Measurements from ENCODE around the gene SEPHS2. TPM values are rescaled to one million over a fixed set of nuclear protein-coding genes. Genes with fewer than 3 reads are reported as not detected.
A peak's percentile ranks its signal among the peaks of the same experiment; 100 is the strongest.

The SEPHS2 gene
- total and polyA plus RNA-seq, 2 of the 8 experiments (the other 6 are each of a cell fraction or from before 2014, with no cell fraction given), result 28.2 to 61.8 TPM

- Histone ChIP-seq H4K20me1 (replicated peaks in 1 of 2; ENCODE audit: control insufficient read depth in 1 of 2, insufficient read depth in 2 of 2, low read length in 2 of 2) (no peaks in the 10 kb centered on the region), H3K79me2 (ENCODE audit: control insufficient read depth in 1 of 2, insufficient read depth in 2 of 2, low read length in 2 of 2) (no peaks in the 10 kb centered on the region), H4K91ac (replicated peaks; ENCODE audit: insufficient read length, low read length) (no peak overlapping the region), H2BK120ac (replicated peaks; ENCODE audit: low read depth, low read length) (no peak overlapping the region), H3K36me3 (ENCODE audit: control insufficient read depth in 2 of 4, insufficient read depth in 4 of 4, low read length in 3 of 4) (no peaks in the 10 kb centered on the region), H4K5ac (ENCODE audit: insufficient read length, low read depth, low read length) (no peak overlapping the region), H4K8ac (ENCODE audit: extremely low read depth, insufficient read depth, low read length) (no peak overlapping the region), H2BK5ac (ENCODE audit: low read depth, low read length) (no peak overlapping the region), H3K23me2 (ENCODE audit: low read depth, low read length) (no peaks in the 10 kb centered on the region), H3K4ac (replicated peaks; ENCODE audit: insufficient read length, low read depth, low read length) (no peak overlapping the region), H3K23ac (ENCODE audit: insufficient read length) (no peak overlapping the region), H3K4me3 (ENCODE audit: extremely low read depth in 1 of 4, insufficient read depth in 2 of 4, low read depth in 3 of 4, low read length in 4 of 4) (no peak overlapping the region), H2BK12ac (ENCODE audit: low read depth, low read length) (no peak overlapping the region), H3K4me1 (replicated peaks in 1 of 4; ENCODE audit: control insufficient read depth in 3 of 4, insufficient read depth in 4 of 4, low read length in 3 of 4) (peaks cover 0 to 3% (median 1%) of the 10 kb centered on the region in 4 experiments; a peak in 1 of 7 replicates), H3K18ac (ENCODE audit: extremely low read depth, low read length) (no peak overlapping the region), H3K9ac (replicated peaks in 1 of 4; ENCODE audit: extremely low read depth in 1 of 4, low read depth in 3 of 4, low read length in 3 of 4) (no peak overlapping the region), H3K27ac (ENCODE audit: low read depth, low read length) (no peak overlapping the region), H2AFZ (ENCODE audit: low read length) (peak overlapping the region; percentile 8; the same call in 1 of the 2 replicates), H3K4me2 (ENCODE audit: insufficient read depth in 1 of 2, low read depth in 2 of 2, low read length in 2 of 2) (no peak overlapping the region), H2BK20ac (ENCODE audit: low read length) (no peak overlapping the region), H2BK15ac (ENCODE audit: low read length) (no peak overlapping the region), H3K9me3 (ENCODE audit: insufficient read depth in 2 of 2, low read depth in 1 of 2, low read length in 1 of 2) (no peaks in the 10 kb centered on the region), H3K27me3 (replicated peaks in 1 of 4; ENCODE audit: control insufficient read depth in 3 of 4, extremely low read depth in 1 of 4, insufficient read depth in 3 of 4, low read length in 3 of 4) (peaks cover 0 to 2% (median 0%) of the 10 kb centered on the region in 4 experiments; a peak in 1 of 7 replicates), H3K79me1 (ENCODE audit: low read depth, low read length) (no peaks in the 10 kb centered on the region), H3K56ac (replicated peaks; ENCODE audit: insufficient read length, low read depth, low read length) (no peak overlapping the region), H2AK5ac (ENCODE audit: low read depth, low read length) (no peak overlapping the region), H3K14ac (ENCODE audit: insufficient read length) (no peak overlapping the region)
- whole genome bisulfite sequencing, 2 experiments (ENCODE audit: extremely low coverage in 1 of 2, insufficient coverage in 1 of 2, insufficient read length in 1 of 2, insufficient replicate concordance in 2 of 2, low coverage in 1 of 2, low lambda C conversion rate in 2 of 2, missing lambda C conversion rate in 1 of 2), result 96% methylated on average over 5 of the region's 6 CpGs; no CpG with 5 or more reads in 1 of the 2 experiments
- DNase-seq (ENCODE audit: low read depth in 1 of 2, low spot score in 2 of 2) (no peak), FAIRE-seq (no peak)
- POLR2A ChIA-PET (ENCODE audit: partially characterized antibody), result no interaction called here
- CTCF ChIA-PET (ENCODE audit: partially characterized antibody), result interaction anchor here (1.3 to 2.7 kb wide), 4 partner anchors 9 to 123 kb away, joined by 3 to 12 read pairs (median 4); no protein-coding TSS in a partner anchor
- TF ChIP-seq CBX5 (IDR thresholded peaks at IDR 0.05; ENCODE audit: low read depth, low read length), result no peak
- no peak for TF ChIP-seq PHF8 (conservative IDR thresholded peaks at IDR 0.05; ENCODE audit: low read depth, low read length)
- TF ChIP-seq BCL11A (IDR thresholded peaks at IDR 0.05; ENCODE audit: low read depth in 2 of 2, low read length in 2 of 2), result no peak
- TF ChIP-seq, protein P1, sequence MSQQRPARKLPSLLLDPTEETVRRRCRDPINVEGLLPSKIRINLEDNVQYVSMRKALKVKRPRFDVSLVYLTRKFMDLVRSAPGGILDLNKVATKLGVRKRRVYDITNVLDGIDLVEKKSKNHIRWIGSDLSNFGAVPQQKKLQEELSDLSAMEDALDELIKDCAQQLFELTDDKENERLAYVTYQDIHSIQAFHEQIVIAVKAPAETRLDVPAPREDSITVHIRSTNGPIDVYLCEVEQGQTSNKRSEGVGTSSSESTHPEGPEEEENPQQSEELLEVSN (IDR thresholded peaks at IDR 0.05), result no peak
- no peak for TF ChIP-seq KDM4A (IDR thresholded peaks at IDR 0.05; ENCODE audit: low read depth, low read length, severe bottlenecking)
- no peak for TF ChIP-seq TBP (IDR thresholded peaks at IDR 0.05; ENCODE audit: low read depth, low read length)
- TF ChIP-seq SP4 (IDR thresholded peaks at IDR 0.05; ENCODE audit: low read length), result no peak
Observed at GRCh38 chr16:30491744-30492308, 46.2 kb upstream of the SEPHS2 start.
